ENCODE measurements around the gene CYP4B1. TPM values are rescaled to one million over a fixed set of nuclear protein-coding genes. Genes with fewer than 3 reads are reported as not detected.

CYP4B1 gene
- total RNA-seq, 1 experiment from 2014 or later, result 0.24 TPM

DNA sequence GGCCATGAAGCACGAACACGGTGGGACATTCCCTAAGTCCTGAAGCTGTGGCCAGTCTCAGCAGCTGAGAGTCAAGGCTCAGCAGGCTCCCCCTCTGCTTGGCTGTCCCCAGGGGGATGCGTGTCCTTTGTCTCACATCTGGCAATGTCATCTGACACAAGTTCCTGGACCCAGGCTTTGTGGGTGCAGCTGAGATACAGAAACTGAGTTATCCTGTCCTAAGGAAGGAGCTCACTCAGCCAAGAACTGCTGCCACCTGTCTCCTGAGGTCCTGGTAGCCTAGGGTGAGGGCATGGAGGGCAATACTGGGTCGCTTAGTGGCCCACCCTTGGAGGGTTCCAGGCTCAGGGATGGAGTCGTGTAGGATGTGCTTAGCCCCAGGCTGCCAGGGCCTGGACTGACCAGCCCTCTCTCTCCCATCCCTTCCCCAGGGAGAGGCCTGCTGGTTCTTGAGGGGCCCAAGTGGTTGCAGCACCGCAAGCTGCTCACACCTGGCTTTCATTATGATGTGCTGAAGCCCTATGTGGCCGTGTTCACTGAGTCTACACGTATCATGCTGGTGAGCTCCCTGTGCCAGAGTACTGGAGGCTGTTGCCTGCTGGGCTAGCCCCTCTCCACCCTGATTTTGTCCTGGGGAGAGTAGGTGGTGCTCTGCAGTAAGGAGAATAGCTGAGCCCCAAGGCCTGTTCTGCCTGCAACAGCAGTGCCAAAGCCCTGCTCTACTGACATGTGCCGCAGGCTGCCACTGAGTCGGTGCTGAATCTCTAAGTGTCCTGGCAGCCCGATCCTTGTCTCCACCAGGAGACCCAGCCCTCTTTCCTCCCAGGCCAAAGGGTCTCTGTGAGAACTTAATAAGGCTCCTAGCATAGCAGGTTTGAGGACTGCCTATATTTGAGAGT, 13.5 kb downstream of the CYP4B1 start:
- Mint-ChIP-seq H3K4me3 (no peak overlapping the region), H3K27me3 (ENCODE audit: low read depth) (peaks cover 6% of the 10 kb centered on the region), H3K27ac (no peak overlapping the region), H3K36me3 (peaks cover 5% of the 10 kb centered on the region), H3K4me1 (no peaks in the 10 kb centered on the region), H3K9me3 (peaks cover 13% of the 10 kb centered on the region)
- TF ChIP-seq ZNF425 (CRISPR knock-in tag; conservative IDR thresholded peaks at IDR 0.05) (no peak), RELA (CRISPR knock-in tag; IDR thresholded peaks at IDR 0.05; ENCODE audit: borderline replicate concordance) (no peak), NR3C1 (CRISPR knock-in tag; conservative IDR thresholded peaks at IDR 0.05; ENCODE audit: low read depth) (no peak)
- no peak for ATAC-seq
- DNase-seq (ENCODE audit: low spot score), result no peak
- ChIA-PET CTCF (no interaction called here), POLR2A (interaction anchor here (0.6 kb wide), 1 partner anchor 1611 kb away, joined by 4 read pairs; no protein-coding TSS in a partner anchor)

DNA sequence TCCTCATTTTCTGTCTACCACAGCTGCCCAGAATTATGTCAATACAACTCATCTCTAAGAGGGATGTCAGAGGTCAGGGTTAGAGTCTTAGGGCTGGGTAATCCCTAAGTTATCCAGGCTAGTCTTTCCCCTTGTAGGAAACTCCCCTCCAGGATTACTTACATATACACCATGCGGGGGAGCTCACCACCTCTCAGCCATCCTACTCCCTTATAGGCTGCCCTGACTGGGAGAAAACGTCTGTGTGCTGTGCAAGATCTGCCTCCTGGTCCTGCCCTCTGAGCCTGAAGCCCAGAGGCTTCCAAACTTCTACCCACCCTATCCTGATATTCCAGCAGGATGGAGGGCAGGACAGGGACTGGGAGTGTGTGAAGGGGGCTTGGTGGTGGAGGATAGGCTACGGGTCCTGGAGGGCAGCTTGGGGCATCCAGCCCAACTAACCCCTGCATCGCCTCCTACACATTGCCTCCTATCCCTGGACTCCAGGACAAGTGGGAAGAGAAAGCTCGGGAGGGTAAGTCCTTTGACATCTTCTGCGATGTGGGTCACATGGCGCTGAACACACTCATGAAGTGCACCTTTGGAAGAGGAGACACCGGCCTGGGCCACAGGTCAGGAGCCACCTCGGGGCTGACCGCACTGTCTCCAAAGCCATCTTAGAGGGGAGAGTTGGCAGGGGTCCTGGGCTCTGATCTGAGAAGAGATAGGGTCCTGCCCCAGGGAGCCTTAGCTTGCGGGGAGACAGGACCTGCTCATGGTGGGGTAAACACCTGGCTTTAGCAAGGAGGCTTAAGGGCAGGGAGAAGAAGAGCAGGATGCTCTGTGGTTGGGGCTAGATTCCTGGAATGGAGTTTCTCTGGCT, 14.4 kb downstream of the CYP4B1 start:
- no peaks in the 10 kb centered on the region for H3K4me1 Mint-ChIP-seq
- DNase-seq (ENCODE audit: low spot score) (no peak), ATAC-seq (no peak)
- no peak overlapping the region for H3K4me3 Mint-ChIP-seq
- H3K27me3 Mint-ChIP-seq (ENCODE audit: low read depth), result no peaks in the 10 kb centered on the region; the same call in 1 of the 2 replicates
- no peaks in the 10 kb centered on the region for H3K36me3 Mint-ChIP-seq
- H3K27ac Mint-ChIP-seq, result no peak overlapping the region
- no peak for TF ChIP-seq SOX15 (CRISPR knock-in tag; IDR thresholded peaks at IDR 0.05)
- TF ChIP-seq ZSCAN18 (CRISPR knock-in tag; IDR thresholded peaks at IDR 0.05), result no peak
- no peak for TF ChIP-seq IRF1 (CRISPR knock-in tag; IDR thresholded peaks at IDR 0.05)
- TF ChIP-seq, protein P1, sequence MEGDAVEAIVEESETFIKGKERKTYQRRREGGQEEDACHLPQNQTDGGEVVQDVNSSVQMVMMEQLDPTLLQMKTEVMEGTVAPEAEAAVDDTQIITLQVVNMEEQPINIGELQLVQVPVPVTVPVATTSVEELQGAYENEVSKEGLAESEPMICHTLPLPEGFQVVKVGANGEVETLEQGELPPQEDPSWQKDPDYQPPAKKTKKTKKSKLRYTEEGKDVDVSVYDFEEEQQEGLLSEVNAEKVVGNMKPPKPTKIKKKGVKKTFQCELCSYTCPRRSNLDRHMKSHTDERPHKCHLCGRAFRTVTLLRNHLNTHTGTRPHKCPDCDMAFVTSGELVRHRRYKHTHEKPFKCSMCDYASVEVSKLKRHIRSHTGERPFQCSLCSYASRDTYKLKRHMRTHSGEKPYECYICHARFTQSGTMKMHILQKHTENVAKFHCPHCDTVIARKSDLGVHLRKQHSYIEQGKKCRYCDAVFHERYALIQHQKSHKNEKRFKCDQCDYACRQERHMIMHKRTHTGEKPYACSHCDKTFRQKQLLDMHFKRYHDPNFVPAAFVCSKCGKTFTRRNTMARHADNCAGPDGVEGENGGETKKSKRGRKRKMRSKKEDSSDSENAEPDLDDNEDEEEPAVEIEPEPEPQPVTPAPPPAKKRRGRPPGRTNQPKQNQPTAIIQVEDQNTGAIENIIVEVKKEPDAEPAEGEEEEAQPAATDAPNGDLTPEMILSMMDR (IDR thresholded peaks at IDR 0.05), result no peak
- ChIA-PET CTCF (no interaction called here), POLR2A (no interaction called here)
- H3K9me3 Mint-ChIP-seq, result peaks cover 6% of the 10 kb centered on the region; the same call in 1 of the 2 replicates

DNA sequence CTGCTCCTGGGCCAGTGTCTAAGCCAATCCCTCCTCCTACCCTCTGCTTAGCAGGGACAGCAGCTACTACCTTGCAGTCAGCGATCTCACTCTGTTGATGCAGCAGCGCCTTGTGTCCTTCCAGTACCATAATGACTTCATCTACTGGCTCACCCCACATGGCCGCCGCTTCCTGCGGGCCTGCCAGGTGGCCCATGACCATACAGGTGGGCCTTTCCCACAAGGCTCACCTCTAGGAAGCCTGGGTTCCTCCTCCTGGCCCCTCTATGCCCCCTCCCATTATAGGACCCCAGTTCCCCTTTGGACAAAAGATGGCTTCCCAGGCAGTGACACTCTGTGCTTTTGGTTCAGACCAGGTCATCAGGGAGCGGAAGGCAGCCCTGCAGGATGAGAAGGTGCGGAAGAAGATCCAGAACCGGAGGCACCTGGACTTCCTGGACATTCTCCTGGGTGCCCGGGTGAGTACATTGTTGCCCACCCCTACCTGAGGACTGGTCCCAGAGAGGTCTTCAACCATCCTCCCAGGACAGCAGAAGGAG, 15.1 kb downstream of the CYP4B1 start:
- CTCF ChIA-PET, result no interaction called here
- POLR2A ChIA-PET, result no interaction called here
- H3K4me3 Mint-ChIP-seq, result no peak overlapping the region
- DNase-seq (ENCODE audit: low spot score) (no peak), ATAC-seq (no peak)
- peaks cover 6% of the 10 kb centered on the region; the same call in 1 of the 2 replicates for H3K9me3 Mint-ChIP-seq
- no peaks in the 10 kb centered on the region for H3K4me1 Mint-ChIP-seq
- TF ChIP-seq, protein P2, sequence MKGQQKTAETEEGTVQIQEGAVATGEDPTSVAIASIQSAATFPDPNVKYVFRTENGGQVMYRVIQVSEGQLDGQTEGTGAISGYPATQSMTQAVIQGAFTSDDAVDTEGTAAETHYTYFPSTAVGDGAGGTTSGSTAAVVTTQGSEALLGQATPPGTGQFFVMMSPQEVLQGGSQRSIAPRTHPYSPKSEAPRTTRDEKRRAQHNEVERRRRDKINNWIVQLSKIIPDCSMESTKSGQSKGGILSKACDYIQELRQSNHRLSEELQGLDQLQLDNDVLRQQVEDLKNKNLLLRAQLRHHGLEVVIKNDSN (CRISPR knock-in tag; IDR thresholded peaks at IDR 0.05), result no peak
- no peak for TF ChIP-seq SOX15 (CRISPR knock-in tag; IDR thresholded peaks at IDR 0.05)
- TF ChIP-seq FOXP1 (CRISPR knock-in tag; IDR thresholded peaks at IDR 0.05; ENCODE audit: borderline replicate concordance), result no peak
- no peak for TF ChIP-seq TP53 (CRISPR knock-in tag; IDR thresholded peaks at IDR 0.05)
- no peak for TF ChIP-seq NR2C2 (CRISPR knock-in tag; IDR thresholded peaks at IDR 0.05)
- TF ChIP-seq SMAD3 (CRISPR knock-in tag; IDR thresholded peaks at IDR 0.05; ENCODE audit: borderline replicate concordance), result no peak
- TF ChIP-seq CREB1 (CRISPR knock-in tag; IDR thresholded peaks at IDR 0.05), result no peak
- no peak for TF ChIP-seq ZNF671 (CRISPR knock-in tag; IDR thresholded peaks at IDR 0.05)
- TF ChIP-seq RORB (CRISPR knock-in tag; IDR thresholded peaks at IDR 0.05), result no peak
- TF ChIP-seq, protein P3, sequence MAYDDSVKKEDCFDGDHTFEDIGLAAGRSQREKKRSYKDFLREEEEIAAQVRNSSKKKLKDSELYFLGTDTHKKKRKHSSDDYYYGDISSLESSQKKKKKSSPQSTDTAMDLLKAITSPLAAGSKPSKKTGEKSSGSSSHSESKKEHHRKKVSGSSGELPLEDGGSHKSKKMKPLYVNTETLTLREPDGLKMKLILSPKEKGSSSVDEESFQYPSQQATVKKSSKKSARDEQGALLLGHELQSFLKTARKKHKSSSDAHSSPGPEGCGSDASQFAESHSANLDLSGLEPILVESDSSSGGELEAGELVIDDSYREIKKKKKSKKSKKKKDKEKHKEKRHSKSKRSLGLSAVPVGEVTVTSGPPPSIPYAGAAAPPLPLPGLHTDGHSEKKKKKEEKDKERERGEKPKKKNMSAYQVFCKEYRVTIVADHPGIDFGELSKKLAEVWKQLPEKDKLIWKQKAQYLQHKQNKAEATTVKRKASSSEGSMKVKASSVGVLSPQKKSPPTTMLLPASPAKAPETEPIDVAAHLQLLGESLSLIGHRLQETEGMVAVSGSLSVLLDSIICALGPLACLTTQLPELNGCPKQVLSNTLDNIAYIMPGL (CRISPR knock-in tag; IDR thresholded peaks at IDR 0.05), result no peak
- TF ChIP-seq, protein P1 (IDR thresholded peaks at IDR 0.05), result no peak
- TF ChIP-seq ZNF232 (CRISPR knock-in tag; IDR thresholded peaks at IDR 0.05), result no peak
- H3K27ac Mint-ChIP-seq, result no peak overlapping the region
- no peaks in the 10 kb centered on the region for H3K36me3 Mint-ChIP-seq
- H3K27me3 Mint-ChIP-seq (ENCODE audit: low read depth), result no peaks in the 10 kb centered on the region; the same call in 1 of the 2 replicates
